Measurements from ENCODE around the gene RPL36.
"Not testable (repeated sequence)": the region's sequence is repeated elsewhere in the genome, so short reads cannot be mapped to it uniquely, and the experiment has no call there.

The RPL36 gene

GRCh38 chr19:5674714-5675113, 15.4 kb upstream of the RPL36 start:
- no peak for DNase-seq (ENCODE audit: low spot score)

- DNase-seq (ENCODE audit: low spot score) = no peak
Measured at GRCh38 chr19:5676105-5676771, 13.9 kb upstream of the RPL36 start.

GRCh38 chr19:5676772-5677105, 13.4 kb upstream of the RPL36 start:
- DNase-seq (ENCODE audit: low spot score) = no peak

GRCh38 chr19:5677136-5677535, 13.0 kb upstream of the RPL36 start:
- DNase-seq (ENCODE audit: low spot score) = no peak

- DNase-seq (ENCODE audit: low spot score) = no peak
Measured at GRCh38 chr19:5677580-5677979, 12.5 kb upstream of the RPL36 start.

- DNase-seq (ENCODE audit: low spot score) = no peak
Measured at GRCh38 chr19:5678071-5678718, 11.9 kb upstream of the RPL36 start.

GRCh38 chr19:5679289-5680083, 10.6 kb upstream of the RPL36 start:
- no peak for DNase-seq (ENCODE audit: low spot score)

- no peak for DNase-seq (ENCODE audit: low spot score)
Measured at GRCh38 chr19:5680084-5680436, 10.0 kb upstream of the RPL36 start.

- peak; percentile 99 for DNase-seq (ENCODE audit: low spot score)
Measured at GRCh38 chr19:5680437-5681368, 9.4 kb upstream of the RPL36 start, which contains the start of the genes HSD11B1L and MICOS13. TSS of gene HSD11B1L (plus strand) at chr19:5681027. CDS start at chr19:5684833, 3,806 bp downstream. TSS of gene MICOS13 (minus strand) at chr19:5680516. CDS start at chr19:5680486, 30 bp downstream.

- no peak for DNase-seq (ENCODE audit: low spot score)
Measured at GRCh38 chr19:5681391-5682106, 8.5 kb upstream of the RPL36 start.

- DNase-seq (ENCODE audit: low spot score) = no peak
Measured at GRCh38 chr19:5682107-5682482, 8.0 kb upstream of the RPL36 start.

- DNase-seq (ENCODE audit: low spot score) = no peak
Measured at GRCh38 chr19:5683177-5683886, 6.8 kb upstream of the RPL36 start.

GRCh38 chr19:5684694-5685430, 5.2 kb upstream of the RPL36 start:
- DNase-seq (ENCODE audit: low spot score) = no peak

GRCh38 chr19:5686326-5686646, 3.8 kb upstream of the RPL36 start:
- no peak for DNase-seq (ENCODE audit: low spot score)

- peak; percentile 84 for DNase-seq (ENCODE audit: low spot score)
Measured at GRCh38 chr19:5686647-5687359, 3.3 kb upstream of the RPL36 start.

GRCh38 chr19:5687360-5688198, 2.5 kb upstream of the RPL36 start:
- DNase-seq (ENCODE audit: low spot score) = no peak

- DNase-seq (ENCODE audit: low spot score) = not testable (repeated sequence)
Measured at GRCh38 chr19:5688262-5688881, 1.7 kb upstream of the RPL36 start.

Data from pons (tissue), 1 donor.